GM19239 (cell line): ENCODE results near the gene LEPROT.

ENCODE experiments used
- DNase-seq: peaks from one replicate; pipeline ENCODE4 v3.0.0; 2011; ENCODE audit warnings: low spot score; ENCODE audit not compliant: insufficient read length
- FAIRE-seq: peaks from 2 replicates; lab custom pipeline; 2011; peaks lifted over from hg19 to GRCh38; lab: Jason Lieb, UNC

Gene LEPROT

GRCh38 chr1:65409816-65410326, 10.6 kb upstream of the LEPROT start:
- no peak for DNase-seq
- no peak for FAIRE-seq

DNA sequence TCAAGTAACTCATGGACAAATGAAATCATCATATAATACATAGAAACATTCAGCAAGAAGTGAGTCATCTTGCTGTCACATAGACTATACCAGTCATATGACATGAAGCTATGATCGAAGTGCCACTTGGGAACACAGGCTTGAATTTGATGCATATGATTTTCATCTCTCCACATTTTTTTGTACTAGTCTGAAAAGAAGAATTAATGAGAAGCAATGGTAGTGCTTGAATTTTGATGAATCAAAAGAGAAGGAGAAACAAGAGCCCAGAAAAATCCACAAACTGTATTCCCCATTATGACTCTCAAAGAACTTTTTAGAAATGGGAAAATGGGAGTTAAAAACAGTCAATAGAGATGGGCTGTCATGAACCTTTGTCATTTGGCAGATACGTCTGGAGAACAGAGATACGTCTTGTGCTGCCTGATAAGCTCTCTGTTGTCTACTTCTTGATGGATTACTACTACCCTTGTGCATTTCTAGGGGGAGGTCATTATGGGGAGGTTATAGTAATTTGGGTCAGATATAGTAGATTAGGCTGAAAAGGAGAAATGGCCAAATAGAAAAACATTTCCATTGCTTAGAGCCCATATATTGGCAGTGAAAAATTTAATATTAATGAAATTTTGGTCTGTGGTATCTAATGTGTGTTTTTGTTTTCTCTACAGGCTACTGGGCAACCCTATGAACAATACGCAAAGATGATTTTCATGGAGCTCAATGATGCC, 8.0 kb upstream of the LEPROT start:
- no peak for FAIRE-seq

DNA sequence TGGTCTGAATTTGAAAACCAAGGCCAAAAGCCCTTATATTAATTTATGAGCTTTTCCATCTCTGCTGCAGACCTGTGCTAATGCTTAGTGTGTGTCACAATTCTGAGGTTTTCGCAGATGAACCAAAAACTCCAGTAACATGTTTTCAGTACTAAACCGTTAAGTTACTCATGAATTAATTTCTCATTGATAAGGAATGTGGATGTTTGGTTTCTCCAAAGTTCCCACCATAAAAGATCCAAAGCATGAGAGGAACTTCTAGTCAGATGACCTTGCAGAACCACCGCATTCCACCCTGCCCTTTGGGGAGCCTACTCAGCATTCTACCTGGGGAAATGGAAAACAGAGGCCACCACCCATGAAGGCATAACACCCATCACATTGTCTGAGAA, 7.5 kb upstream of the LEPROT start:
- DNase-seq (no peak), FAIRE-seq (no peak)

More for the DNA sequence above, 8.0 kb upstream of the LEPROT start:
- DNase-seq: no peak

DNA sequence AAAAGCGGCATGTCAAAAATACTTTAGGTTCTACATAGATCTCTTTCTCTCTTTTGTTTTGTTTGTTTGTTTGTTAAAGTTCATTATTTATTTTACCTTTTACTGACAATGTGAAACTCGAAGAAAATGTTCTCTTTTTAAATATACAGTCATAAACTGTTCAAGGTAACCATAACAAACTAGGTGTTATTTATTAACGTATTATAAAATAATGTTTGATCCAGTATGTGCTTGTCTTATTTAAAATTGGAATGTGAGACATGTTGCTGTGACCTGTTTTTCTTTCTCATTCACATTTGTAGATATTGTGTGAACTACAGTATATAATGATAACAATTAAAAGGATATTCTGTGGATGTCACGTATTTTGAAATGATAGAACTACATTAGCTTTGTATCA, 5.9 kb upstream of the LEPROT start:
- no peak for FAIRE-seq

GRCh38 chr1:65416767-65417166, 3.7 kb upstream of the LEPROT start:
- no peak for FAIRE-seq

More for the DNA sequence above, 5.9 kb upstream of the LEPROT start:
- DNase-seq: no peak

DNA sequence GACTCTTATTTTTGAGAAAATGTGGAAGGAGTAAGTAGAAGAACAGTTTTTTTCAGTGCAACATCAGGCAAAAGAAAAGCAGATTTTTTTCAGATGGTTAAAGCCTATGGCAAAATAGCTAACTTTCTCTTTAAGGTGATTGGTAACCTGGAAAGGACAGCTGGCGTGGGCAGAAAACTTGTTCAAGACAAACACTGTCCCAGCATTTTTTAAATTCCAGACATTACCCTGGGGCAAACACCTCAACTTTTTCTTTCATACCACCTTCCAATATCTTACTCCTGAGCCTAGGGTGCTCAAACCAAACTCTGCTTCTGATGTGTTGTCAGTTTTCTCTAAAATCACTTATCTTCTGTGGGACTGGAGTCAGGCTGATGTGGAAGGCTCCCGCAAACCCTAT, 2.7 kb upstream of the LEPROT start:
- no peak for DNase-seq

More at GRCh38 chr1:65416767-65417166, 3.7 kb upstream of the LEPROT start:
- DNase-seq: no peak

DNA sequence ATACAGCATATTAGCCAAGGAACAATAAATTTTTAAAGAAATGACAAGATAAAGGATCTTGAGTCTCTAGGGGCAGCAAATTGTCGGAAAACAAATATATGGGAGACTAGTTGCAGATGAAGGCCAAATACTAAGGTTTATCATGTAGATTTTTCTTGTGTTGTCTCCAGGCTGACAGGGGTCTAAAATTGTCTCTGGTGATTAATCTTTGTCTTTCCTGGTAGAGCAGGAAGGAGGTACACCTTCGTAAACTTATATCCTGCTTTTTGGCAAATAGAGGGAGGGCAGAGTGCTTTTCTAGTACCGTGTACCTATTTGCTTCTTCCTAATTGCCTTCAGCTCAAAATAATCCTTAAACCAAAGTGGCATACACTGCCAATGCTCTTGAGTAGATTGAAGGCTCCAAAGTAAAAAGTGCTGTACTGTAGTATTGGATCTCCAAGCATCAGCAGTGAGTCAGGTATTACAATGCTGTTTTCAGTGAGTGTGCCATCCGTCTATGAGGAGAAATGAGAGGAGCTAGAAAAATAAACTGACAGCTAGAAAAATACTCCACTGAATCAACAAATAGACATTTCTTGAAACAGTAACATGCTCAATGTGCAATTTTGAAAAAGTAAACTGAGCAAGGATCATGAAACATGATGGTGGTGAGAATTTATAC, 1.8 kb upstream of the LEPROT start:
- no peak for FAIRE-seq
- no peak for DNase-seq

More for the DNA sequence above, 2.7 kb upstream of the LEPROT start:
- no peak for FAIRE-seq

GRCh38 chr1:65419681-65420589, 533 bp upstream of the LEPROT start:
- FAIRE-seq (peak; percentile 95), DNase-seq (peak; percentile 69)

GRCh38 chr1:65421351-65422025, 1.0 kb downstream of the LEPROT start:
- no peak for FAIRE-seq

GRCh38 chr1:65422241-65423203, 2.1 kb downstream of the LEPROT start:
- DNase-seq: no peak
- no peak for FAIRE-seq

More at GRCh38 chr1:65421351-65422025, 1.0 kb downstream of the LEPROT start:
- no peak for DNase-seq

GRCh38 chr1:65423884-65424572, 3.6 kb downstream of the LEPROT start:
- DNase-seq: no peak
- no peak for FAIRE-seq

GRCh38 chr1:65424573-65424889, 4.1 kb downstream of the LEPROT start:
- no peak for FAIRE-seq
- DNase-seq: no peak

DNA sequence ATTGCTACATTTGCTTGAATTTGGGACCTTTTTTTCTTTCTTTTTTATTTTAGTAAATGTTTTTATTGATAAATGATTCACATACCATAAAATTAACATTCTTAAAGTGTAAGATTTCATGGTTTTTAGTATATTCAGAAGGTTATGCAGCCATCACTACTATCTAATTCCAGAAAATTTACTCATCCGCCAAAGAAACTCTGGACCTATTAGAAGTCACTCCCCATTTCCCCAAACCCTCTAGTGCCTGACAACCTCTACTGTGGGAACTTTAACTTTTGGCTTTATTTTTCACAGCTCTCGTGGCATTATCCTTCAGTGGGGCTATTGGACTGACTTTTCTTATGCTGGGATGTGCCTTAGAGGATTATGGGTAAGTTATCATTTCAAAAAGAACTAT, 4.5 kb downstream of the LEPROT start:
- FAIRE-seq (no peak), DNase-seq (no peak)

DNA sequence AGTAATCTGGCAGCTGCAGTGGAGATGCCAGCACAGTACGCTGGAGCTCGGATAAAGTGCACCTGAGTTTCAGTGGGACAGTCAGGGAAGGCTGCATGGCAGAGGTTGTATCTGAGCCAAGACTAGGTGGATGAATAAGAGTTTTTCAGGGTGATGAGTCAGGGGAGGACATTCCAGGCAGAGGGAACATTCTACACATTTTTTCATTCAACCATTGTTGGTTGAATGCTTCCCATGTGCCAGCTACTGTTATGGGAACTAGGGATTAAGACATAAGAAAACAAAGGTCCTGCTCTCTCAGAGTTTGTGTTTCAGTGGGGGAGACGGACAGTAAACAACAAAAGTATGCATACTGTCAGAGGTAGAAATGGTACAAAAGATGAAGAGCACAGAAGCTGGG, 5.2 kb downstream of the LEPROT start:
- FAIRE-seq: no peak
- no peak for DNase-seq

GRCh38 chr1:65429078-65429477, 8.6 kb downstream of the LEPROT start:
- no peak for FAIRE-seq
- DNase-seq: no peak

GRCh38 chr1:65429806-65430205, 9.3 kb downstream of the LEPROT start:
- DNase-seq: no peak
- no peak for FAIRE-seq

GRCh38 chr1:65431111-65431705, 10.7 kb downstream of the LEPROT start:
- FAIRE-seq (no peak), DNase-seq (no peak)

DNA sequence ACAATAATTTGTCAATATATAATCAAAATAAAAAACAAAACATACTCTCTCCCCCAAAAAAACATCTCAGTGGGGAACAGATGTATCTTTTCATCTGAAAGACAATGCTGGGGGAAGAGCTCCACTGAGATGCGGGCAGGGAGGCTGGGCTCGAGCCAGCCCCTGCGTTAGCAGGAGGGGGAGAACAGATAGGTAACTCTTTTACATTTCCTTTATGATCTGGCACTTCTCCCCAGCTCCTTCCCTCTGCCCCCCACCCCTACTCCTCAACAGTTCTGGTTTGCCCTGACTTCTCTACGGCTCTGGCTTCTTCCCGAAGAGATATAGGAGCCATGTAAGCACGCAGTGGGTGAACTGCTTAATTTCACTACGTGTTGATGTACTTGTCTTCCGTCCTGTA, 12.4 kb downstream of the LEPROT start:
- FAIRE-seq (no peak), DNase-seq (no peak)
